Spleen (tissue), 7 donors: ENCODE data around the gene BTBD16.

Source experiments
- CTCF ChIP-seq, 11 experiments: fragments of 200-600 bp in 7 of 11; fragments of 450-650 bp in 4 of 11; sonication (generic) in 4 of 11; IDR thresholded peaks in 8 of 11; conservative IDR thresholded peaks in 3 of 11; 1 replicate in 7 of 11; 2 replicates in 4 of 11; pipeline versions ENCODE4 v1.4.0 to v1.8.0; 2016 to 2021; ENCODE audit warnings: antibody characterized with exemption in 11 of 11, inconsistent platforms in 4 of 11, mild to moderate bottlenecking in 1 of 11
- POLR2A ChIP-seq, 3 donors: fragments of 450-650 bp; IDR thresholded peaks; one replicate each; pipeline ENCODE4 v1.5.1; 2017; ENCODE audit warnings: antibody characterized with exemption in 3 of 3, mild to moderate bottlenecking in 1 of 3
- donor health status: DM: no; HTN: no; CAD: no; lungs with moderate emphysema.
- donor health status: DM: no; HTN: no; CAD: no.
- donor health status: DM: no; HTN: no; CAD: no.

GRCh38 chr10:122229666-122230065, 41.4 kb upstream of the BTBD16 start:
- TF ChIP-seq POLR2A (IDR thresholded peaks at IDR 0.05) = no peak
- TF ChIP-seq CTCF (IDR thresholded peaks at IDR 0.05 in 8 of 11, conservative IDR thresholded peaks at IDR 0.05 in 3 of 11) = no peak
